ENCODE results near the gene BCR.

BCR gene

GRCh38 chr22:23180301-23180892 lies at the start of gene BCR:
Gene BCR (plus strand): TSS chr22:23180509. CDS start chr22:23180961, 452 bp downstream.
- no peak for TF ChIP-seq CTCF (conservative IDR thresholded peaks at IDR 0.05; ENCODE audit: low read depth, low read length)
- Histone ChIP-seq H3K4me2 (peak within 1 kb of the TSS; percentile 92), H4K20me1 (ENCODE audit: insufficient read depth) (no peaks in the 10 kb centered on the region; the same call in 1 of the 2 replicates), H3K4me3 (IDR thresholded peaks at IDR 0.05; ENCODE audit: insufficient read depth, low read depth, low read length) (no peak within 1 kb of the TSS), H3K9ac (peak within 1 kb of the TSS; percentile 62; the same call in 1 of the 2 replicates), H3K27ac (peak within 1 kb of the TSS; percentile 63), H2AFZ (ENCODE audit: low read depth) (peak within 1 kb of the TSS; percentile 41; the same call in 1 of the 2 replicates), H3K79me2 (ENCODE audit: insufficient read depth, low read depth) (peaks cover 43% of the 10 kb centered on the region), H3K36me3 (ENCODE audit: insufficient read depth) (no peaks in the 10 kb centered on the region), H3K27me3 (ENCODE audit: insufficient read depth, low read depth) (no peaks in the 10 kb centered on the region), H3K4me1 (ENCODE audit: low read depth, poor library complexity, severe bottlenecking) (peaks cover 43% of the 10 kb centered on the region)

GRCh38 chr22:23130697-23131096 lies 49.6 kb upstream of the BCR start:
- no peaks in the 10 kb centered on the region for H3K36me3 ChIP-seq (ENCODE audit: insufficient read depth)
- H3K27me3 ChIP-seq (ENCODE audit: insufficient read depth, low read depth): no peaks in the 10 kb centered on the region
- H4K20me1 ChIP-seq (ENCODE audit: insufficient read depth): no peaks in the 10 kb centered on the region
- no peak overlapping the region for H3K9ac ChIP-seq
- H3K4me2 ChIP-seq: no peak overlapping the region
- no peak overlapping the region for H3K27ac ChIP-seq
- peaks cover 39% of the 10 kb centered on the region for H3K4me1 ChIP-seq (ENCODE audit: low read depth, poor library complexity, severe bottlenecking)
- no peaks in the 10 kb centered on the region for H3K79me2 ChIP-seq (ENCODE audit: insufficient read depth, low read depth)
- H2AFZ ChIP-seq (ENCODE audit: low read depth): no peak overlapping the region
- H3K4me3 ChIP-seq (IDR thresholded peaks at IDR 0.05; ENCODE audit: insufficient read depth, low read depth, low read length): no peak overlapping the region
- TF ChIP-seq CTCF (conservative IDR thresholded peaks at IDR 0.05; ENCODE audit: low read depth, low read length): no peak

GRCh38 chr22:23131931-23132330 lies 48.4 kb upstream of the BCR start:
- H3K27ac ChIP-seq: no peak overlapping the region
- no peak overlapping the region for H3K4me2 ChIP-seq
- H3K79me2 ChIP-seq (ENCODE audit: insufficient read depth, low read depth): no peaks in the 10 kb centered on the region
- no peaks in the 10 kb centered on the region for H3K27me3 ChIP-seq (ENCODE audit: insufficient read depth, low read depth)
- H3K36me3 ChIP-seq (ENCODE audit: insufficient read depth): no peaks in the 10 kb centered on the region
- H3K4me3 ChIP-seq (IDR thresholded peaks at IDR 0.05; ENCODE audit: insufficient read depth, low read depth, low read length): no peak overlapping the region
- TF ChIP-seq CTCF (conservative IDR thresholded peaks at IDR 0.05; ENCODE audit: low read depth, low read length): no peak
- peaks cover 51% of the 10 kb centered on the region for H3K4me1 ChIP-seq (ENCODE audit: low read depth, poor library complexity, severe bottlenecking)
- no peaks in the 10 kb centered on the region for H4K20me1 ChIP-seq (ENCODE audit: insufficient read depth)
- H3K9ac ChIP-seq: no peak overlapping the region
- H2AFZ ChIP-seq (ENCODE audit: low read depth): no peak overlapping the region

- Histone ChIP-seq H3K4me1 (ENCODE audit: low read depth, poor library complexity, severe bottlenecking) (peaks cover 57% of the 10 kb centered on the region), H3K36me3 (ENCODE audit: insufficient read depth) (no peaks in the 10 kb centered on the region), H3K4me3 (IDR thresholded peaks at IDR 0.05; ENCODE audit: insufficient read depth, low read depth, low read length) (no peak overlapping the region), H3K9ac (no peak overlapping the region), H4K20me1 (ENCODE audit: insufficient read depth) (no peaks in the 10 kb centered on the region), H3K4me2 (no peak overlapping the region), H3K79me2 (ENCODE audit: insufficient read depth, low read depth) (no peaks in the 10 kb centered on the region), H3K27me3 (ENCODE audit: insufficient read depth, low read depth) (no peaks in the 10 kb centered on the region), H2AFZ (ENCODE audit: low read depth) (no peak overlapping the region), H3K27ac (no peak overlapping the region)
- no peak for TF ChIP-seq CTCF (conservative IDR thresholded peaks at IDR 0.05; ENCODE audit: low read depth, low read length)
Measured at GRCh38 chr22:23132376-23133091, 47.8 kb upstream of the BCR start.
